ENCODE results near the gene FOXP1.

The FOXP1 gene

GRCh38 chr3:70926835-70927234, 656.7 kb downstream of the FOXP1 start:
- TF ChIP-seq EZH2phosphoT487 (conservative IDR thresholded peaks at IDR 0.05; ENCODE audit: low read length) (no peak), CTCF (IDR thresholded peaks at IDR 0.05; ENCODE audit: insufficient read depth, low read length, poor library complexity, severe bottlenecking) (no peak)
- Histone ChIP-seq H3K79me2 (ENCODE audit: insufficient read depth, low read length) (no peaks in the 10 kb centered on the region), H3F3A (ENCODE audit: insufficient read depth) (no peaks in the 10 kb centered on the region), H3K36me3 (ENCODE audit: low read length) (no peaks in the 10 kb centered on the region), H3K9ac (ENCODE audit: low read length) (no peak overlapping the region), H3K27ac (ENCODE audit: low read depth, low read length) (no peak overlapping the region), H2AFZ (ENCODE audit: low read depth, low read length, severe bottlenecking) (no peak overlapping the region), H4K20me1 (ENCODE audit: low read depth, low read length) (no peaks in the 10 kb centered on the region), H3K27me3 (ENCODE audit: low read length) (no peaks in the 10 kb centered on the region), H3K4me2 (ENCODE audit: low read depth, low read length, poor library complexity, severe bottlenecking) (no peak overlapping the region), H3K9me3 (ENCODE audit: insufficient read depth, low read length) (no peaks in the 10 kb centered on the region), H3K4me3 (ENCODE audit: insufficient read depth, low read length, poor library complexity, severe bottlenecking) (no peak overlapping the region), H3K9me2 (replicated peaks; ENCODE audit: insufficient read depth, low read length) (no peaks in the 10 kb centered on the region)

GRCh38 chr3:70919661-70920060, 663.9 kb downstream of the FOXP1 start:
- H3K4me3 ChIP-seq (ENCODE audit: insufficient read depth, low read length, poor library complexity, severe bottlenecking) = no peak overlapping the region
- H3F3A ChIP-seq (ENCODE audit: insufficient read depth) = no peaks in the 10 kb centered on the region
- H3K36me3 ChIP-seq (ENCODE audit: low read length) = no peaks in the 10 kb centered on the region
- no peak overlapping the region for H3K9ac ChIP-seq (ENCODE audit: low read length)
- no peak overlapping the region for H3K4me2 ChIP-seq (ENCODE audit: low read depth, low read length, poor library complexity, severe bottlenecking)
- H4K20me1 ChIP-seq (ENCODE audit: low read depth, low read length) = no peaks in the 10 kb centered on the region
- no peak for TF ChIP-seq EZH2phosphoT487 (conservative IDR thresholded peaks at IDR 0.05; ENCODE audit: low read length)
- TF ChIP-seq CTCF (IDR thresholded peaks at IDR 0.05; ENCODE audit: insufficient read depth, low read length, poor library complexity, severe bottlenecking) = no peak
- H3K9me3 ChIP-seq (ENCODE audit: insufficient read depth, low read length) = no peaks in the 10 kb centered on the region
- H3K27me3 ChIP-seq (ENCODE audit: low read length) = no peaks in the 10 kb centered on the region
- H2AFZ ChIP-seq (ENCODE audit: low read depth, low read length, severe bottlenecking) = no peak overlapping the region
- H3K79me2 ChIP-seq (ENCODE audit: insufficient read depth, low read length) = no peaks in the 10 kb centered on the region
- no peak overlapping the region for H3K27ac ChIP-seq (ENCODE audit: low read depth, low read length)
- H3K9me2 ChIP-seq (replicated peaks; ENCODE audit: insufficient read depth, low read length) = no peaks in the 10 kb centered on the region

GRCh38 chr3:70919091-70919490, 664.4 kb downstream of the FOXP1 start:
- no peaks in the 10 kb centered on the region for H4K20me1 ChIP-seq (ENCODE audit: low read depth, low read length)
- TF ChIP-seq EZH2phosphoT487 (conservative IDR thresholded peaks at IDR 0.05; ENCODE audit: low read length) (no peak), CTCF (IDR thresholded peaks at IDR 0.05; ENCODE audit: insufficient read depth, low read length, poor library complexity, severe bottlenecking) (no peak)
- H3F3A ChIP-seq (ENCODE audit: insufficient read depth) = no peaks in the 10 kb centered on the region
- no peaks in the 10 kb centered on the region for H3K79me2 ChIP-seq (ENCODE audit: insufficient read depth, low read length)
- H2AFZ ChIP-seq (ENCODE audit: low read depth, low read length, severe bottlenecking) = no peak overlapping the region
- H3K9ac ChIP-seq (ENCODE audit: low read length) = no peak overlapping the region
- H3K4me3 ChIP-seq (ENCODE audit: insufficient read depth, low read length, poor library complexity, severe bottlenecking) = no peak overlapping the region
- H3K27me3 ChIP-seq (ENCODE audit: low read length) = no peaks in the 10 kb centered on the region
- no peak overlapping the region for H3K4me2 ChIP-seq (ENCODE audit: low read depth, low read length, poor library complexity, severe bottlenecking)
- H3K9me2 ChIP-seq (replicated peaks; ENCODE audit: insufficient read depth, low read length) = no peaks in the 10 kb centered on the region
- no peak overlapping the region for H3K27ac ChIP-seq (ENCODE audit: low read depth, low read length)
- H3K36me3 ChIP-seq (ENCODE audit: low read length) = no peaks in the 10 kb centered on the region
- no peaks in the 10 kb centered on the region for H3K9me3 ChIP-seq (ENCODE audit: insufficient read depth, low read length)

All from SU-DHL-6 (cell line).